Stimulated activated CD4-positive, alpha-beta T cell treated with anti-CD3 and anti-CD28 coated beads, Interleukin-12 subunit alpha, Interleukin-12 subunit beta, amount 100 ng/mL, for 24 hours (primary cell): ENCODE data around the gene PLIN5.
A peak's percentile ranks its signal among the peaks of the same experiment; 100 is the strongest.
"Not testable (repeated sequence)": the region's sequence is repeated elsewhere in the genome, so short reads cannot be mapped to it uniquely, and the experiment has no call there.

Source experiments
- DNase-seq, 2 experiments: peaks; one replicate each; pipeline ENCODE4 v3.0.0-alpha.2; 2020; ENCODE audit warnings: low read depth in 2 of 2

Gene PLIN5

GRCh38 chr19:4568886-4569285, 33.9 kb upstream of the PLIN5 start:
- no peak for DNase-seq

- DNase-seq = peak; percentile 32 to 69
Measured at GRCh38 chr19:4567584-4568071, 32.6 kb upstream of the PLIN5 start.

DNA sequence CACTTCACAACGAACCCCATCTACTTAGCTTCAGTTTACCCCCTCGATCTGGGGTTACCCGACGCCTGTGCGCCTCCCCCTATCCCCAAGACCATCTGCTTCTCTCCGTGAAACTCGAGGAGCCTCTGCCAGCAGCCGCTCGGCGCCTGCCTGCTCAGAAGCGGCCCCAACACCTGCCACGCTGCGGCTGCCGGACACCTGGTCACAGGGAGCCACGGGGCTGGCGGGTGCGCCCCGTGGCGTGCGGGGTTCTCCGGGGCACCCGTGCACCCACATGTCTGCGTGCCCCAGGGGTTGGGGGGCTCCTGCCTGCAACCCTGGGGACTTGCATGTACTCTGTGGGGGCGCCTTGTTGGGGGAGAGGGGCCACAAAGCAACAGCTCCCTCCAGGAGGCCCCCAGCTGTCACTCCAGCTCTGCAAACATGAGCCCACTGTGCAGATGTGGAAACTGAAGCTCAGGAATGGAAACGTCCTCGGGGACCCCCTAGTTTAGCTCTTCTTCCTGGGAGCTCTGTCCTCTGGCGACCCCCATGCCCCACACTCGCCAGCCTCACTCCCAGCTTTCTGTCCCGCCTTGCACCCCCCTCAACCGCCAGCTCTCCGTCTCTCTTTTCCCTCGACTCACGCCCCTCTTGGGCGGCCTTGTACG, 31.5 kb upstream of the PLIN5 start:
- DNase-seq = no peak

DNA sequence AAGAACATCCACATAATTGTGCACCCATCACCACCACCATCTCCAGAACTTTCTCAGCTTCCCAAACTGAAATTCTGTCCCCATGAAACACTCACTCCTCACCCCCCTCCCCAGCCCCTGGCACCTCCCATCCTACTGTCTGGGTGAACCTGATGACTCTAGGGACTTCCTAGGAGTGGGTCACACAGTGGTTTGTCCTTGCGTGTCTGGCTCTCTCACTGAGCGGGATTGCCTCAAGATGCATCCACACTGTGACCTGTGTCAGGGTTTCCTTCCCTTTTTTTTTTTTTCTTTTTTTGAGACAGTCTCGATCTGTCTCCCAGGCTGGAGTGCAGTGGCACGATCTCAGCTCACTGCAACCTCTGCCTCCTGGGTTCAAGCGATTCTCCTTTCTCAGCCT, 28.5 kb upstream of the PLIN5 start:
- not testable (repeated sequence) for DNase-seq

DNA sequence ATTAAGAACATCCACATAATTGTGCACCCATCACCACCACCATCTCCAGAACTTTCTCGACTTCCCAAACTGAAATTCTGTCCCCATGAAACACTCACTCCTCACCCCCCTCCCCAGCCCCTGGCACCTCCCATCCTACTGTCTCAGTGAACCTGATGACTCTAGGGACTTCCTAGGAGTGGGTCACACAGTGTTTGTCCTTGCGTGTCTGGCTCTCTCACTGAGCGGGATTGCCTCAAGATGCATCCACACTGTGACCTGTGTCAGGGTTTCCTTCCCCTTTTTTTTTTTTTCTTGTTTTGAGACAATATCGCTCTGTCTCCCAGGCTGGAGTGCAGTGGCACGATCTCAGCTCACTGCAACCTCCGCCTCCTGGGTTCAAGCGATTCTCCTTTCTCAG, 27.1 kb upstream of the PLIN5 start:
- DNase-seq = not testable (repeated sequence)

- no peak for DNase-seq
Measured at GRCh38 chr19:4559569-4559968, 24.5 kb upstream of the PLIN5 start, which contains the start of gene SEMA6B. SEMA6B (minus strand) TSS chr19:4559684; CDS start chr19:4558457, 1,227 bp downstream.

GRCh38 chr19:4557971-4558941, 23.2 kb upstream of the PLIN5 start:
- peak in 1 of 2 experiments; percentile 21 for DNase-seq

DNA sequence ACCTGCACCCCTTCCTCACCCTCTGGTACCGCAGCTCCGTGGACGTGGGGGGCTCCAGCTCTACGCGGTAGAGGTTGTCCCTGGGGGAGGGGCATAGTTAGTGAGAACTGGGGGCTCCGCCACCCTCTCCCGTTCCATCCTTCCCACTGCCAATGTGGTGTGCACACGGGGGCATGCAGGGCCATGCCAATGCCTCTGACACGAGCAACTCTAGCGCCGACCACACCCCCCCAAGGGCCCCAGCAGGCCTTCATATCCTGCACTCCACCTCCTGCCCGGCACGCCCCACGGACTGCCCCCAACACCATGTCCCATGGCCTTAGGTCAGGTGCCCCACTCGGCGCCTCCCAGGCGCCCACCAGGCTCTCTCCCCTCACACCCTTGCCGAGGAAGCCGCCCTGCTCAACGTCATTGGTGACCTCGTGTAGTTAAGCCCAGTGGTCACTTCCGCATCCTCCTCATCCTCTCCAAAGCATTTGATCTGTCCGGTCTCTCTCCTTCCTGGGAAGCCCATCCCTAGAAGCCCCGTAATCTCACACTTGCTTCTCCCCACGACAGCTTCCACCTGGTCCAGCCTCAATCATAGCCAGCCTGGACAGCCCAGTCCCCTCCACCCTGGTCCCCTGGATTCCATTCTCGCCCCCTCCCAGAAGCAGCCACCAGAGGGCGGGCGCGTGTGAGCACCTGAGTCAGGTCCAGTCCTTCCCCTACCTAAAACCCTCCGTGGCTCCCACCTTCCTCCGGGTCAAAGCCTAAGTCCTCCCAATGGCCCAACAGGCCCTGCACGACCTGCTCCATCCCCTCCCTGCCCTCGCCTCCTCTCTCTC, 22.3 kb upstream of the PLIN5 start:
- DNase-seq = no peak

- peak in 1 of 2 experiments; percentile 23 for DNase-seq
Measured at GRCh38 chr19:4556597-4557127, 21.6 kb upstream of the PLIN5 start.

- DNase-seq = no peak
Measured at GRCh38 chr19:4555657-4556561, 20.9 kb upstream of the PLIN5 start.

- DNase-seq = no peak
Measured at GRCh38 chr19:4554717-4555116, 19.7 kb upstream of the PLIN5 start.

DNA sequence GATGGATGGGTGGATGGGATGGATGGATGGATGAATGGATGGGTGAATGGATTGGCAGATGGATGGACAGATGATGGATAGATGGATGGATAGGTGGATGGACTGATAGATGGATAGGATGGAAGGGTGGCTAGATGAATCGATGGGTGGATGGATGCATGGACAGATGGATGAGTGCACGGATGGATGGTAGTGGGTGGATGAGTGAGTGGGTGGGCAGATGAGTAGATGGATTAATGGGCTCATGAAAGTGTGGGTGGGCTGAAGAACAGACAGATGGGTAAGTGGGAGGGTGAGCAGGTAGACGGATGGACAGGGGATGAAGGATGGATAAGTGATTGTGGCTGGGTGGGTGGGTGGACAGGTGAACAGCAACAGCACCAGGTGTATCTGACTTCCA, 18.8 kb upstream of the PLIN5 start:
- DNase-seq = no peak

GRCh38 chr19:4553092-4553695, 18.2 kb upstream of the PLIN5 start:
- DNase-seq = no peak

GRCh38 chr19:4552525-4552819, 17.4 kb upstream of the PLIN5 start:
- DNase-seq = no peak

DNA sequence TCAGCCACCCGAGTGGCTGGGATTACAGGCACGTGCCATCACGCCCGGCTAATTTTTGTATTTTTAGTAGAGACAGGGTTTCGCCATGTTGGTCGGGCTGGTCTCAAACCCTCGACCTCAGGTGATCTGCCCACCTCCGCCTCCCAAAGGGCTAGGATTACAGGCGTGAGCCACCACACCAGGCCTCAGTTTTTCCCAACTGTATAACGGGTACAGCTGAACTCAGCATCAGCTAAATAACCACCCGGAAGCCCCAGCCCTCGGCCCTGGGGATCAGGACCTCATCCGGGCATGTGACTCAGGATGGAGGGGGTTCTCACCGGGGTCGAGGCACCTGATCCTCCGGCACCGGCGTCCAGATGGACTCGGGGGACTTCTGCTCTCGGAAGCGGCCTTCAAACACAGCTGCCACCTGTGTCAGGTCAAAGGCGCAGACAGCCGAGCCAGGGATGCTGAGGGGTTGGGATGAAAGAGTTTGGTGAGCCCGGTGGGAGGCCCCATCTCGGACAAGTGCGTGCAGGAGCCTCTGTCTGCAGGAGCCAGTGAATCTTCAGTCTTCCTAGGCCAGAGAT, 15.5 kb upstream of the PLIN5 start:
- DNase-seq = no peak

- no peak for DNase-seq
Measured at GRCh38 chr19:4550018-4550417, 15.0 kb upstream of the PLIN5 start.

DNA sequence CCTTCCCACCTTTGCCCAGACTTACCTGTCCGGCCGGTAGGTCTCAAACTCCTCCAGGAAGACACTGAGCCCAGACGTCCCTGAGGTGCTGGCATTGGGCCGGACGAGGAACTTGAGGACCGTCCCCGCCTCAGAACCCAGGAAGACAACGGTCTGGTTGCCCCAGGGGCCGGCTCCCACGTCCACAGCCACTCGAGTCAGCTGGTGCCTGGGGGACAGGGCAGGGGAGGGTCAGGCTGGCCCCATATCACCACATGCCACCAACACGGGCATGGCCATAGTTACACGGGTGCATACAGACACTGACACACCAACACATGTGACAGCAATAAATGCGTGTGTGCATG, 13.2 kb upstream of the PLIN5 start:
- DNase-seq = no peak

GRCh38 chr19:4547303-4548237, 12.5 kb upstream of the PLIN5 start:
- no peak for DNase-seq
